Measurements from ENCODE around the gene MEF2C. TPM values are rescaled to one million over a fixed set of nuclear protein-coding genes. Genes with fewer than 3 reads are reported as not detected.

The MEF2C gene
- total and polyA plus RNA-seq, 2 of the 13 experiments (the other 11 are each of a cell fraction or from before 2014, with no cell fraction given), result 0.02 TPM; not detected in 1

GRCh38 chr5:88836195-88836838, 46.7 kb downstream of the MEF2C start:
- Histone ChIP-seq H3K9ac (ENCODE audit: insufficient read depth, low read depth, low read length) (no peak overlapping the region), H2AFZ (ENCODE audit: low read length) (no peak overlapping the region), H3K79me2 (ENCODE audit: insufficient read depth, low read length) (no peaks in the 10 kb centered on the region), H3K27ac (ENCODE audit: extremely low read length, insufficient read depth, low read length) (no peak overlapping the region), H3K9me3 (ENCODE audit: low read length) (no peaks in the 10 kb centered on the region), H3K4me1 (ENCODE audit: insufficient read depth, low read length) (no peaks in the 10 kb centered on the region), H3K4me2 (ENCODE audit: low read depth, low read length) (no peak overlapping the region), H3K36me3 (replicated peaks in 1 of 2; ENCODE audit: control insufficient read depth in 1 of 2, insufficient read depth in 2 of 2, low read length in 2 of 2) (no peaks in the 10 kb centered on the region), H3K27me3 (ENCODE audit: control insufficient read depth in 1 of 2, insufficient read depth in 2 of 2, low read length in 2 of 2) (no peaks in the 10 kb centered on the region), H3K4me3 (replicated peaks in 1 of 3; ENCODE audit: insufficient read depth in 1 of 3, low read depth in 2 of 3, low read length in 3 of 3) (no peak overlapping the region), H4K20me1 (ENCODE audit: insufficient read depth, low read length) (no peaks in the 10 kb centered on the region)
- no TSS peak for BruUV-seq (replicated peaks)
- intact Hi-C loops (cut with micrococcal nuclease; ENCODE audit: unreplicated experiment) (no loop called here), in situ Hi-C loops (cut with HindIII; ENCODE audit: extremely low pct_ligation_motif_present, low pct_unique_long_range_greater_than_20kb) (no loop called here)
- FAIRE-seq, result no peak
- no peak for DNase-seq (ENCODE audit: low spot score)
- ATAC-seq, result peak; percentile 40; the same call in 1 of the 3 replicates
- 29% methylated on average over 5 of the region's 5 CpGs for WGBS (ENCODE audit: low lambda C conversion rate)
- no peak for TF ChIP-seq KDM5B (CRISPR knock-in tag; IDR thresholded peaks at IDR 0.05; ENCODE audit: borderline replicate concordance)
- TF ChIP-seq PAXIP1 (CRISPR knock-in tag; conservative IDR thresholded peaks at IDR 0.05), result no peak
- TF ChIP-seq, protein P1, sequence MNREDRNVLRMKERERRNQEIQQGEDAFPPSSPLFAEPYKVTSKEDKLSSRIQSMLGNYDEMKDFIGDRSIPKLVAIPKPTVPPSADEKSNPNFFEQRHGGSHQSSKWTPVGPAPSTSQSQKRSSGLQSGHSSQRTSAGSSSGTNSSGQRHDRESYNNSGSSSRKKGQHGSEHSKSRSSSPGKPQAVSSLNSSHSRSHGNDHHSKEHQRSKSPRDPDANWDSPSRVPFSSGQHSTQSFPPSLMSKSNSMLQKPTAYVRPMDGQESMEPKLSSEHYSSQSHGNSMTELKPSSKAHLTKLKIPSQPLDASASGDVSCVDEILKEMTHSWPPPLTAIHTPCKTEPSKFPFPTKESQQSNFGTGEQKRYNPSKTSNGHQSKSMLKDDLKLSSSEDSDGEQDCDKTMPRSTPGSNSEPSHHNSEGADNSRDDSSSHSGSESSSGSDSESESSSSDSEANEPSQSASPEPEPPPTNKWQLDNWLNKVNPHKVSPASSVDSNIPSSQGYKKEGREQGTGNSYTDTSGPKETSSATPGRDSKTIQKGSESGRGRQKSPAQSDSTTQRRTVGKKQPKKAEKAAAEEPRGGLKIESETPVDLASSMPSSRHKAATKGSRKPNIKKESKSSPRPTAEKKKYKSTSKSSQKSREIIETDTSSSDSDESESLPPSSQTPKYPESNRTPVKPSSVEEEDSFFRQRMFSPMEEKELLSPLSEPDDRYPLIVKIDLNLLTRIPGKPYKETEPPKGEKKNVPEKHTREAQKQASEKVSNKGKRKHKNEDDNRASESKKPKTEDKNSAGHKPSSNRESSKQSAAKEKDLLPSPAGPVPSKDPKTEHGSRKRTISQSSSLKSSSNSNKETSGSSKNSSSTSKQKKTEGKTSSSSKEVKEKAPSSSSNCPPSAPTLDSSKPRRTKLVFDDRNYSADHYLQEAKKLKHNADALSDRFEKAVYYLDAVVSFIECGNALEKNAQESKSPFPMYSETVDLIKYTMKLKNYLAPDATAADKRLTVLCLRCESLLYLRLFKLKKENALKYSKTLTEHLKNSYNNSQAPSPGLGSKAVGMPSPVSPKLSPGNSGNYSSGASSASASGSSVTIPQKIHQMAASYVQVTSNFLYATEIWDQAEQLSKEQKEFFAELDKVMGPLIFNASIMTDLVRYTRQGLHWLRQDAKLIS (CRISPR knock-in tag; IDR thresholded peaks at IDR 0.05), result no peak
- TF ChIP-seq SPEN (CRISPR knock-in tag; IDR thresholded peaks at IDR 0.05; ENCODE audit: low read depth), result no peak
- TF ChIP-seq, protein P2, sequence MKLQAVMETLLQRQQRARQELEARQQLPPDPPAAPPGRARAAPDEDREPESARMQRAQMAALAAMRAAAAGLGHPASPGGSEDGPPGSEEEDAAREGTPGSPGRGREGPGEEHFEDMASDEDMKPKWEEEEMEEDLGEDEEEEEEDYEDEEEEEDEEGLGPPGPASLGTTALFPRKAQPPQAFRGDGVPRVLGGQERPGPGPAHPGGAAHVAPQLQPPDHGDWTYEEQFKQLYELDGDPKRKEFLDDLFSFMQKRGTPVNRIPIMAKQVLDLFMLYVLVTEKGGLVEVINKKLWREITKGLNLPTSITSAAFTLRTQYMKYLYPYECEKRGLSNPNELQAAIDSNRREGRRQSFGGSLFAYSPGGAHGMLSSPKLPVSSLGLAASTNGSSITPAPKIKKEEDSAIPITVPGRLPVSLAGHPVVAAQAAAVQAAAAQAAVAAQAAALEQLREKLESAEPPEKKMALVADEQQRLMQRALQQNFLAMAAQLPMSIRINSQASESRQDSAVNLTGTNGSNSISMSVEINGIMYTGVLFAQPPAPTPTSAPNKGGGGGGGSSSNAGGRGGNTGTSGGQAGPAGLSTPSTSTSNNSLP (IDR thresholded peaks at IDR 0.05; ENCODE audit: low read depth, low read length), result no peak
- TF ChIP-seq FOXA3 (CRISPR knock-in tag; IDR thresholded peaks at IDR 0.05), result no peak
- TF ChIP-seq ZNF180 (CRISPR knock-in tag; IDR thresholded peaks at IDR 0.05; ENCODE audit: borderline replicate concordance, low read depth), result no peak
- ChIA-PET POLR2A (no interaction called here), CTCF (ENCODE audit: low intra/inter-chr PET ratio, low total read pairs) (no interaction called here)
